SK-N-MC (cell line): ENCODE data around the gene IRX6.

Experiments used
- DNase-seq: peaks from one replicate; pipeline ENCODE4 v3.0.0-alpha.2; 2011; ENCODE audit warnings: low read depth, low spot score
- H3K27ac ChIP-seq: fragments of 200-600 bp; sonication (generic); 2 replicates; pipeline ENCODE4 v1.5.1; 2016; ENCODE audit warnings: mixed run types
- H3K36me3 ChIP-seq: fragments of 200-600 bp; sonication (generic); 2 replicates; pipeline ENCODE4 v1.6.1; 2017; ENCODE audit warnings: antibody characterized with exemption, low read length, mixed read lengths; ENCODE audit not compliant: insufficient read depth
- H3K4me3 ChIP-seq: fragments of 200-600 bp; sonication (generic); 2 replicates; pipeline ENCODE4 v1.5.1; 2016
- H3K9ac ChIP-seq: fragments of 200-600 bp; sonication (generic); 2 replicates; pipeline ENCODE4 v1.8.0; 2017; ENCODE audit warnings: mixed run types, mixed read lengths; ENCODE audit not compliant: insufficient read length
- H3K9me3 ChIP-seq: fragments of 200-600 bp; sonication (generic); 2 replicates; pipeline ENCODE4 v1.6.1; 2017; ENCODE audit warnings: low read depth, mild to moderate bottlenecking, antibody characterized with exemption, low read length, moderate library complexity, mixed read lengths
- EZH2 ChIP-seq: fragments of 200-600 bp; sonication (generic); IDR thresholded peaks from one replicate; pipeline ENCODE4 v1.6.1; 2017; ENCODE audit warnings: antibody characterized with exemption
- FOXP2 ChIP-seq: optimal IDR thresholded peaks from 2 replicates; pipeline ENCODE3; 2011; ENCODE audit warnings: mild to moderate bottlenecking, moderate library complexity; ENCODE audit not compliant: insufficient read depth; ENCODE audit errors: extremely low read length, control extremely low read depth
- POLR2AphosphoS5 ChIP-seq: IDR thresholded peaks from 2 replicates; pipeline ENCODE4 v1.6.1; 2012; ENCODE audit warnings: mild to moderate bottlenecking, low read depth, low read length, borderline replicate concordance

Gene IRX6

GRCh38 chr16:55326261-55327092 lies 2.5 kb downstream of the IRX6 start:
- Histone ChIP-seq H3K9ac (no peak overlapping the region), H3K36me3 (no peaks in the 10 kb centered on the region), H3K9me3 (no peaks in the 10 kb centered on the region), H3K27ac (no peak overlapping the region), H3K4me3 (no peak overlapping the region)
- no peak for TF ChIP-seq FOXP2
- no peak for TF ChIP-seq EZH2
- no peak for TF ChIP-seq POLR2AphosphoS5
- no peak for DNase-seq

GRCh38 chr16:55328611-55329569 lies 4.9 kb downstream of the IRX6 start:
- Histone ChIP-seq H3K27ac (no peak overlapping the region), H3K9me3 (no peaks in the 10 kb centered on the region), H3K9ac (no peak overlapping the region), H3K4me3 (no peak overlapping the region), H3K36me3 (no peaks in the 10 kb centered on the region)
- no peak for DNase-seq
- TF ChIP-seq EZH2 (no peak), FOXP2 (no peak), POLR2AphosphoS5 (no peak)

- H3K27ac ChIP-seq = no peak overlapping the region
- DNase-seq = no peak
- no peak overlapping the region for H3K4me3 ChIP-seq
These were observed 5.9 kb downstream of the IRX6 start for GRCh38 chr16:55329791-55330428.

GRCh38 chr16:55330781-55331647 lies 7.0 kb downstream of the IRX6 start:
- Histone ChIP-seq H3K36me3 (no peaks in the 10 kb centered on the region), H3K9me3 (no peaks in the 10 kb centered on the region), H3K27ac (no peak overlapping the region), H3K4me3 (no peak overlapping the region), H3K9ac (no peak overlapping the region)
- no peak for DNase-seq
- TF ChIP-seq FOXP2 = no peak
- no peak for TF ChIP-seq POLR2AphosphoS5
- TF ChIP-seq EZH2 = no peak

More at GRCh38 chr16:55329791-55330428, 5.9 kb downstream of the IRX6 start:
- H3K9me3 ChIP-seq = no peaks in the 10 kb centered on the region
- no peak for TF ChIP-seq POLR2AphosphoS5
- no peak for TF ChIP-seq EZH2
- TF ChIP-seq FOXP2 = no peak
- no peaks in the 10 kb centered on the region for H3K36me3 ChIP-seq
- H3K9ac ChIP-seq = no peak overlapping the region

- Histone ChIP-seq H3K9ac (no peak overlapping the region), H3K9me3 (no peaks in the 10 kb centered on the region), H3K27ac (no peak overlapping the region), H3K36me3 (no peaks in the 10 kb centered on the region), H3K4me3 (no peak overlapping the region)
- DNase-seq = no peak
- TF ChIP-seq POLR2AphosphoS5 = no peak
- no peak for TF ChIP-seq EZH2
- TF ChIP-seq FOXP2 = no peak
These were observed 7.7 kb downstream of the IRX6 start for GRCh38 chr16:55331648-55332185.

- Histone ChIP-seq H3K36me3 (no peaks in the 10 kb centered on the region), H3K9ac (no peak overlapping the region), H3K9me3 (no peaks in the 10 kb centered on the region), H3K27ac (no peak overlapping the region), H3K4me3 (no peak overlapping the region)
- no peak for DNase-seq
- no peak for TF ChIP-seq FOXP2
- no peak for TF ChIP-seq EZH2
- TF ChIP-seq POLR2AphosphoS5 = no peak
These were observed 9.7 kb downstream of the IRX6 start for GRCh38 chr16:55333684-55334083.

- no peak overlapping the region for H3K9ac ChIP-seq
- TF ChIP-seq FOXP2 (no peak), EZH2 (no peak), POLR2AphosphoS5 (no peak)
- no peak overlapping the region for H3K4me3 ChIP-seq
- no peak for DNase-seq
- no peaks in the 10 kb centered on the region for H3K9me3 ChIP-seq
- no peaks in the 10 kb centered on the region for H3K36me3 ChIP-seq
- no peak overlapping the region for H3K27ac ChIP-seq
These were observed 14.6 kb downstream of the IRX6 start for GRCh38 chr16:55338646-55339045.
